ENCODE results near the gene MASP1.

DNA sequence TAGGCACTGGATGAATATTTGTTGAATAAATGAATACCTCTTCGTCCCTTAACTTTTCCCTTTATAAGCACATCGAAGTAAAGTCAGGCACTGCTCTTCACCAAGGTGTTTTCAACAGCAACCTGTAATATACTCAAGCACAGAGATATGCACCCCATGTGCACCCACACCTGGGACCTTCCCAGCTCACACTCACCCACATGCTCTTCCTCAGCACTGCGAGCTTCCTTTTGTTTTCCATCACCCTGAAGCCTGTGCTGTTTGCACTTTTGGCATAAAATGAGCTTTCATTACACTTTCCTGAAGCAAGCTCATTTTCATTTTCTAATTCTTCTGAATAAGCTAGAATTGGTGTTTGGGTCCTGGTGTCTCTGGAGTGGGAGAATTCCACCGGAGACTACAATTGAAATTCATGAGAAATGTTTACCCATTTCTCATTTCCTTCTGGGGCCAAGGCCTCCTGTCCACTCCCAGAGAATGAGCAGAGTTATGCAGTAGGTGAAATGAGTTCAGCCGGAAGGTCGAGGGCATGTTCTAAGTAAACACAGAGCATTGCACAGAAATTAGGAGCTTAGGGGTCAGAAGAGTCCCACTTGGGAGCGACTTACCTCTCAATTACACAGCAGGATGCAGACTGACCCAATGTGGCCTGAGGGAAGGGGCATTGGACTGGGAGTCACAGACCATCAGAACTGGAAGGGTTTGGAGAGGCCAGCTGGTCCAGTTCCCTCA lies 15.0 kb downstream of the MASP1 start:
- TF ChIP-seq, protein P1, sequence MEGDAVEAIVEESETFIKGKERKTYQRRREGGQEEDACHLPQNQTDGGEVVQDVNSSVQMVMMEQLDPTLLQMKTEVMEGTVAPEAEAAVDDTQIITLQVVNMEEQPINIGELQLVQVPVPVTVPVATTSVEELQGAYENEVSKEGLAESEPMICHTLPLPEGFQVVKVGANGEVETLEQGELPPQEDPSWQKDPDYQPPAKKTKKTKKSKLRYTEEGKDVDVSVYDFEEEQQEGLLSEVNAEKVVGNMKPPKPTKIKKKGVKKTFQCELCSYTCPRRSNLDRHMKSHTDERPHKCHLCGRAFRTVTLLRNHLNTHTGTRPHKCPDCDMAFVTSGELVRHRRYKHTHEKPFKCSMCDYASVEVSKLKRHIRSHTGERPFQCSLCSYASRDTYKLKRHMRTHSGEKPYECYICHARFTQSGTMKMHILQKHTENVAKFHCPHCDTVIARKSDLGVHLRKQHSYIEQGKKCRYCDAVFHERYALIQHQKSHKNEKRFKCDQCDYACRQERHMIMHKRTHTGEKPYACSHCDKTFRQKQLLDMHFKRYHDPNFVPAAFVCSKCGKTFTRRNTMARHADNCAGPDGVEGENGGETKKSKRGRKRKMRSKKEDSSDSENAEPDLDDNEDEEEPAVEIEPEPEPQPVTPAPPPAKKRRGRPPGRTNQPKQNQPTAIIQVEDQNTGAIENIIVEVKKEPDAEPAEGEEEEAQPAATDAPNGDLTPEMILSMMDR (IDR thresholded peaks at IDR 0.05; ENCODE audit: low read length) = no peak
- no peak for TF ChIP-seq EZH2 (IDR thresholded peaks at IDR 0.05; ENCODE audit: borderline replicate concordance, low read length)
